ENCODE results near the gene LRBA. TPM values are rescaled to one million over a fixed set of nuclear protein-coding genes. Genes with fewer than 3 reads are reported as not detected.
"Not testable (repeated sequence)": the region's sequence is repeated elsewhere in the genome, so short reads cannot be mapped to it uniquely, and the experiment has no call there.

LRBA gene
- total RNA-seq, 1 donor from 2014 or later, result 66.2 TPM

- TF ChIP-seq CTCF (IDR thresholded peaks at IDR 0.05; ENCODE audit: unreplicated experiment), result no peak
- Mint-ChIP-seq H3K4me3 (no peak overlapping the region), H3K36me3 (peaks cover 4% of the 10 kb centered on the region), H3K27me3 (ENCODE audit: low read depth) (no peaks in the 10 kb centered on the region), H3K27ac (no peak overlapping the region), H3K9me3 (no peaks in the 10 kb centered on the region), H3K4me1 (no peaks in the 10 kb centered on the region)
- DNase-seq (ENCODE audit: low spot score in 2 of 2, unreplicated experiment in 2 of 2), result no peak
Measured at GRCh38 chr4:150999086-150999485, 16.0 kb downstream of the LRBA start.

GRCh38 chr4:150997141-150997540 is 17.9 kb downstream of the LRBA start:
- H3K36me3 Mint-ChIP-seq, result no peaks in the 10 kb centered on the region
- no peak overlapping the region for H3K27ac Mint-ChIP-seq
- no peak for DNase-seq (ENCODE audit: low spot score in 2 of 2, unreplicated experiment in 2 of 2)
- H3K27me3 Mint-ChIP-seq (ENCODE audit: low read depth), result no peaks in the 10 kb centered on the region
- no peaks in the 10 kb centered on the region for H3K4me1 Mint-ChIP-seq
- no peak overlapping the region for H3K4me3 Mint-ChIP-seq
- no peaks in the 10 kb centered on the region for H3K9me3 Mint-ChIP-seq
- TF ChIP-seq CTCF (IDR thresholded peaks at IDR 0.05; ENCODE audit: unreplicated experiment), result no peak

DNA sequence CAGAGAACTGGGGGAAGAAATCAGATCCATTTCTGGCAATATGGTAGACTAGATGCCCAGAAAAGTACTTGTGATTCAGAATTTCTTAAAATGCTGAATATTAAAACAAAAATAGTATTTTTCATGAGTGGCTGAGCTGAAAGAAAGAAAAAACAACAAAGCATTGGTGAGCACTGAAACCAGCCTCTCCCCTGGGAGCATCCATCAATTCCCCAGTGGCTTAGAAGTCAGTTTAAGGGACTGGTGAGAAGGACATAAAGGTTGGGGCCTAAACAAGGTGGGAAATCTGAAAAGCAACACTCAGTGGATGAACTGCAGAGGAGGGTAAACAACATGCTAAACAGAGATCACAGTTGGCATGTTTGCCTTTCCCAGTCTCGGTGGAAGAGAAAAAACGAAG is 20.4 kb downstream of the LRBA start:
- Mint-ChIP-seq H3K9me3 (peaks cover 11% of the 10 kb centered on the region), H3K27ac (no peak overlapping the region), H3K4me3 (no peak overlapping the region)

GRCh38 chr4:150993577-150993976 is 21.5 kb downstream of the LRBA start:
- Mint-ChIP-seq H3K9me3 (peaks cover 11% of the 10 kb centered on the region), H3K36me3 (peaks cover 11% of the 10 kb centered on the region)
- DNase-seq (ENCODE audit: low spot score in 2 of 2, unreplicated experiment in 2 of 2); H3K4me1 Mint-ChIP-seq; H3K4me3 Mint-ChIP-seq; H3K27ac Mint-ChIP-seq; H3K27me3 Mint-ChIP-seq (ENCODE audit: low read depth): not testable (repeated sequence)

More for the DNA sequence above, 20.4 kb downstream of the LRBA start:
- no peak for DNase-seq (ENCODE audit: low spot score in 2 of 2, unreplicated experiment in 2 of 2)
- Mint-ChIP-seq H3K27me3 (ENCODE audit: low read depth) (no peaks in the 10 kb centered on the region), H3K4me1 (no peaks in the 10 kb centered on the region), H3K36me3 (peaks cover 11% of the 10 kb centered on the region)
- TF ChIP-seq CTCF (IDR thresholded peaks at IDR 0.05; ENCODE audit: unreplicated experiment), result no peak

- H3K27me3 Mint-ChIP-seq (ENCODE audit: low read depth), result no peaks in the 10 kb centered on the region
- H3K4me1 Mint-ChIP-seq, result no peaks in the 10 kb centered on the region
- no peak for TF ChIP-seq CTCF (IDR thresholded peaks at IDR 0.05; ENCODE audit: unreplicated experiment)
- H3K4me3 Mint-ChIP-seq, result no peak overlapping the region
- H3K27ac Mint-ChIP-seq, result no peak overlapping the region
- H3K9me3 Mint-ChIP-seq, result peaks cover 11% of the 10 kb centered on the region
- peaks cover 11% of the 10 kb centered on the region for H3K36me3 Mint-ChIP-seq
- no peak for DNase-seq (ENCODE audit: low spot score in 2 of 2, unreplicated experiment in 2 of 2)
Measured at GRCh38 chr4:150990993-150991392, 24.1 kb downstream of the LRBA start.

GRCh38 chr4:150990250-150990649 is 24.8 kb downstream of the LRBA start:
- no peak overlapping the region for H3K4me3 Mint-ChIP-seq
- no peak overlapping the region for H3K27ac Mint-ChIP-seq
- no peaks in the 10 kb centered on the region for H3K27me3 Mint-ChIP-seq (ENCODE audit: low read depth)
- no peak for TF ChIP-seq CTCF (IDR thresholded peaks at IDR 0.05; ENCODE audit: unreplicated experiment)
- DNase-seq (ENCODE audit: low spot score in 2 of 2, unreplicated experiment in 2 of 2), result no peak
- H3K4me1 Mint-ChIP-seq, result no peaks in the 10 kb centered on the region
- peaks cover 11% of the 10 kb centered on the region for H3K9me3 Mint-ChIP-seq
- H3K36me3 Mint-ChIP-seq, result peaks cover 11% of the 10 kb centered on the region
